Common myeloid progenitor, CD34-positive (primary cell): ENCODE results near the gene RRAS2.
"Not testable (repeated sequence)": the region's sequence is repeated elsewhere in the genome, so short reads cannot be mapped to it uniquely, and the experiment has no call there.

Source experiments
- CTCF ChIA-PET: fragments of 350-600 bp; sonication (Branson Sonifier 250); formaldehyde crosslinking; loops from one replicate; lab custom pipeline; 2021; ENCODE audit warnings: antibody characterized with exemption; lab: Charles Lee
- POLR2A ChIA-PET: fragments of 350-600 bp; sonication (Branson Sonifier 250); formaldehyde crosslinking; loops from one replicate; lab custom pipeline; 2021; ENCODE audit warnings: antibody characterized with exemption; lab: Charles Lee
- DNase-seq, 3 donors: peaks; one replicate each; pipeline versions ENCODE4 v3.0.0 to v3.0.0-alpha.2; 2013
- H3K27ac ChIP-seq, 2 experiments: 1 replicate in 1 of 2; 2 replicates in 1 of 2; pipeline ENCODE4 v1.7.0; 2013; ENCODE audit warnings: inconsistent platforms in 2 of 2, low read length in 2 of 2, mild to moderate bottlenecking in 2 of 2, low read depth in 1 of 2, moderate library complexity in 1 of 2; ENCODE audit not compliant: severe bottlenecking in 2 of 2, insufficient read depth in 1 of 2, poor library complexity in 1 of 2
- H3K27me3 ChIP-seq, 5 experiments: replicated peaks in 2 of 5; 1 replicate in 3 of 5; 2 replicates in 2 of 5; pipeline versions ENCODE4 v1.6.1 to v1.7.0; 2013; ENCODE audit warnings: low read length in 4 of 5, mild to moderate bottlenecking in 2 of 5, moderate library complexity in 2 of 5, inconsistent platforms in 1 of 5; ENCODE audit not compliant: insufficient read depth in 5 of 5, control insufficient read depth in 4 of 5
- H3K36me3 ChIP-seq, 4 experiments: 1 replicate in 2 of 4; 2 replicates in 2 of 4; pipeline versions ENCODE4 v1.6.1 to v1.7.0; 2013; ENCODE audit warnings: low read length in 3 of 4, control low read depth in 1 of 4, mild to moderate bottlenecking in 1 of 4; ENCODE audit not compliant: control insufficient read depth in 4 of 4, insufficient read depth in 4 of 4
- H3K4me1 ChIP-seq, 4 experiments: 1 replicate in 3 of 4; 2 replicates in 1 of 4; pipeline versions ENCODE4 v1.6.1 to v1.7.1; 2013; ENCODE audit warnings: low read length in 3 of 4, mild to moderate bottlenecking in 3 of 4, control low read depth in 1 of 4, inconsistent platforms in 1 of 4, moderate library complexity in 1 of 4; ENCODE audit not compliant: control insufficient read depth in 4 of 4, insufficient read depth in 4 of 4; ENCODE audit errors: control extremely low read depth in 1 of 4
- H3K4me3 ChIP-seq, 7 experiments: 1 replicate in 4 of 7; 2 replicates in 3 of 7; pipeline versions ENCODE4 v1.5.1 to v1.7.0; 2013; ENCODE audit warnings: mild to moderate bottlenecking in 7 of 7, low read length in 6 of 7, moderate library complexity in 6 of 7, inconsistent platforms in 2 of 7, low read depth in 2 of 7, control low read depth in 1 of 7; ENCODE audit not compliant: insufficient read depth in 4 of 7, control insufficient read depth in 1 of 7; ENCODE audit errors: extremely low read depth in 1 of 7
- H3K9me3 ChIP-seq, 5 experiments: 1 replicate in 4 of 5; 2 replicates in 1 of 5; pipeline versions ENCODE4 v1.6.1 to v1.7.1; 2013; ENCODE audit warnings: low read length in 4 of 5, mild to moderate bottlenecking in 2 of 5, inconsistent platforms in 1 of 5, low read depth in 1 of 5, moderate library complexity in 1 of 5; ENCODE audit not compliant: control insufficient read depth in 4 of 5, insufficient read depth in 2 of 5; ENCODE audit errors: control extremely low read depth in 1 of 5
- WGBS: methylation state at CpG from one replicate; pipeline ENCODE4 v1.1.5; 2013; ENCODE audit not compliant: insufficient coverage; 5-methylcytosine and 5-hydroxymethylcytosine counted together

Gene RRAS2

GRCh38 chr11:14361951-14362350 is 3.0 kb upstream of the RRAS2 start:
- H3K27ac ChIP-seq, result no peak overlapping the region
- H3K4me3 ChIP-seq, result no peak overlapping the region
- ChIA-PET CTCF (interaction anchor here (0.7 to 0.9 kb wide), 2 partner anchors 50 to 533 kb away, joined by 3 read pairs; no protein-coding TSS in a partner anchor), POLR2A (no interaction called here)
- peaks cover 0 to 12% (median 9%) of the 10 kb centered on the region in 4 experiments for H3K4me1 ChIP-seq
- H3K36me3 ChIP-seq, result no peaks in the 10 kb centered on the region
- DNase-seq, result no peak
- H3K9me3 ChIP-seq, result no peaks in the 10 kb centered on the region
- peaks cover 0 to 38% (median 24%) of the 10 kb centered on the region in 5 experiments for H3K27me3 ChIP-seq

- no peak for DNase-seq
- no peaks in the 10 kb centered on the region for H3K36me3 ChIP-seq
- peaks cover 0 to 12% (median 9%) of the 10 kb centered on the region in 4 experiments for H3K4me1 ChIP-seq
- 97% methylated on average over 17 of the region's 17 CpGs for WGBS
- peaks cover 0 to 45% (median 28%) of the 10 kb centered on the region in 5 experiments for H3K27me3 ChIP-seq
- H3K4me3 ChIP-seq, result no peak overlapping the region
- no peak overlapping the region for H3K27ac ChIP-seq
- ChIA-PET CTCF (no interaction called here), POLR2A (no interaction called here)
- H3K9me3 ChIP-seq, result no peaks in the 10 kb centered on the region
Observed at GRCh38 chr11:14360976-14361375, 2.0 kb upstream of the RRAS2 start.

GRCh38 chr11:14359501-14360031 is 583 bp upstream of the RRAS2 start:
- 95% methylated on average over 5 of the region's 5 CpGs for WGBS

DNA sequence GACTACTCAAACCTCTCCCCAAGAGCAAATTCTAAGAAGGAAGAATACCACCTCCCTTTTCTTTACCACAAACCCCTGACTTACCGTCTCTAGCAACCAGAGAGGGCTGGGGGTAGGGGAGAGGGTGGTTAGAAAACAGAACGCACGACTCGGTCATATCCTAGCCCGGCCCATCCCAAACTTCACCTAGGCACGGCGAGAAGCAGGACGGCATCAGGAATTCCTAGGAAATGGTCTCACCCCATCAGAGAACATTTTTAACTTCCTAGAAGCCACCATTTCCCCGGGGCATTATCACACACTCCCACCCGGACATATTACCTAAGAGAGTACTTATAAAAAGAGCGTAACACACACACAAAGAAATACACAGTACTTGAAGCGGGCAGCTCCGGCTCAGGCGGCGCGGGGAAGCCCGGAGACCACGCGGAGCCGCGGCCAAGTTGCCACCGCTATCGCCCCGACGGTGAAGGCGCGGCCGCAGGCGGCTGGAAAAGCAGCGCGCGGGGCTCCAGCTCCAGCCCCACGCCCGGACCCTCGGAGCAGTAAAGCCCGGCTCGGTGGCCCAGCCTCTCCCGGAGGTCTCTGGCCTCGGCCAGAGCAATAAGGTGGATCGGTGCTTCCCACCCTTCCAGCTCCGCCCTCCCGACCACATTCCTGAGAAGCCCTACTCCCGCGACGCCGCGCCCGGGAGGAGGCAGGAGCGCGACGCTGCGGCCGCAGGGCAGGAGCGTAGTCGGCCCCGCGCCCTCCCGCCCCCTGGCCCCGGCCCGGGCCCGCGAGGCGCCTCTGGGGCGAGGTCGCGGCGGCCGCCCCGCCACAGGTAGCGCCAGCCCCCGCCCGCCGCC is 878 bp downstream of the RRAS2 start:
- POLR2A ChIA-PET, result interaction anchor here (0.7 kb wide), 1 partner anchor 12 kb away, joined by 3 read pairs; no protein-coding TSS in a partner anchor
- H3K9me3 ChIP-seq, result no peaks in the 10 kb centered on the region
- under 1% methylated on average over 64 of the region's 73 CpGs for WGBS
- no peaks in the 10 kb centered on the region for H3K36me3 ChIP-seq
- DNase-seq, result peak; percentile 31 to 76 (median 70)
- peaks cover 0 to 12% (median 10%) of the 10 kb centered on the region in 4 experiments for H3K4me1 ChIP-seq
- H3K27ac ChIP-seq, result peak overlapping the region in 1 of 2 experiments; percentile 58
- CTCF ChIA-PET, result interaction anchor here (1.0 to 1.8 kb wide), 2 partner anchors 14 to 97 kb away, joined by 3 to 10 read pairs; no protein-coding TSS in a partner anchor
- H3K27me3 ChIP-seq, result peaks cover 0 to 53% (median 28%) of the 10 kb centered on the region in 5 experiments
- peak overlapping the region; percentile 52 to 78 (median 73) for H3K4me3 ChIP-seq

More at GRCh38 chr11:14359501-14360031, 583 bp upstream of the RRAS2 start:
- H3K4me1 ChIP-seq, result peaks cover 0 to 12% (median 10%) of the 10 kb centered on the region in 4 experiments
- POLR2A ChIA-PET, result no interaction called here
- no peaks in the 10 kb centered on the region for H3K9me3 ChIP-seq
- peak overlapping the region in 2 of 7 experiments; percentile 67 to 73 for H3K4me3 ChIP-seq
- H3K27me3 ChIP-seq, result peaks cover 0 to 50% (median 28%) of the 10 kb centered on the region in 5 experiments
- CTCF ChIA-PET, result interaction anchor here (0.7 kb wide), 1 partner anchor 9 kb away, joined by 3 read pairs; no protein-coding TSS in a partner anchor
- DNase-seq, result no peak
- no peak overlapping the region for H3K27ac ChIP-seq
- H3K36me3 ChIP-seq, result no peaks in the 10 kb centered on the region

DNA sequence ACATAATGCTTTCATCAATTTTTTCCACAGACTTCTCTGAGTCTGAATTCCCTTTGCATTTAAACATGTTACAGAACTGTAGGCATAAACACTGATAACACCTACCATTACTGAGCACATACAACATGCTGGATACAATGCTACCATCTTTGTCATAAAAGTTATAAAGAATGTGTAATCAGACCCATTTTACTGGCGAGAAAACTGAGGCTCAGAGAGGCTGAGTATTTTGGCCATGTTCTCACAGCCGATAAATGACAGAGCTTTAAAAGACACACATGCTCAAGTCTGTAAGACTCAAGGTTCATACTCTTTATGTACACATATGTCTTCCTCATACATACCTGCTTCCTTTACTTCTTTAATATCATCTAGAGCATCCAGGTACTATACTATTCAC is 2.6 kb downstream of the RRAS2 start:
- no peak for DNase-seq
- no peak overlapping the region for H3K27ac ChIP-seq
- H3K4me3 ChIP-seq, result no peak overlapping the region
- H3K36me3 ChIP-seq, result no peaks in the 10 kb centered on the region
- H3K27me3 ChIP-seq, result peaks cover 0 to 52% (median 24%) of the 10 kb centered on the region in 5 experiments
- POLR2A ChIA-PET, result no interaction called here
- CTCF ChIA-PET, result no interaction called here
- peaks cover 0 to 12% (median 10%) of the 10 kb centered on the region in 4 experiments for H3K4me1 ChIP-seq
- no peaks in the 10 kb centered on the region for H3K9me3 ChIP-seq
- 100% methylated on average over 2 of the region's 2 CpGs for WGBS

GRCh38 chr11:14354604-14355003 is 4.4 kb downstream of the RRAS2 start:
- H3K27ac ChIP-seq, H3K36me3 ChIP-seq, POLR2A ChIA-PET, DNase-seq, H3K9me3 ChIP-seq, CTCF ChIA-PET, H3K4me3 ChIP-seq: not testable (repeated sequence)
- WGBS, result 100% methylated on average over 2 of the region's 7 CpGs
- Histone ChIP-seq H3K27me3 (peaks cover 0 to 37% (median 20%) of the 10 kb centered on the region in 5 experiments), H3K4me1 (peaks cover 0 to 16% (median 11%) of the 10 kb centered on the region in 4 experiments)
